ENCODE results near the gene RPL12.

- TF ChIP-seq POLR2AphosphoS5 (IDR thresholded peaks at IDR 0.05; ENCODE audit: borderline replicate concordance, low read depth, low read length): no peak
- TF ChIP-seq EZH2 (IDR thresholded peaks at IDR 0.05): no peak
Measured at GRCh38 chr9:127398715-127399400, 52.3 kb downstream of the RPL12 start.

Measured in SK-N-MC (cell line).